ENCODE measurements around the gene DEPDC4.

GRCh38 chr12:100238801-100239200, 28.1 kb downstream of the DEPDC4 start:
- TF ChIP-seq, protein P1, sequence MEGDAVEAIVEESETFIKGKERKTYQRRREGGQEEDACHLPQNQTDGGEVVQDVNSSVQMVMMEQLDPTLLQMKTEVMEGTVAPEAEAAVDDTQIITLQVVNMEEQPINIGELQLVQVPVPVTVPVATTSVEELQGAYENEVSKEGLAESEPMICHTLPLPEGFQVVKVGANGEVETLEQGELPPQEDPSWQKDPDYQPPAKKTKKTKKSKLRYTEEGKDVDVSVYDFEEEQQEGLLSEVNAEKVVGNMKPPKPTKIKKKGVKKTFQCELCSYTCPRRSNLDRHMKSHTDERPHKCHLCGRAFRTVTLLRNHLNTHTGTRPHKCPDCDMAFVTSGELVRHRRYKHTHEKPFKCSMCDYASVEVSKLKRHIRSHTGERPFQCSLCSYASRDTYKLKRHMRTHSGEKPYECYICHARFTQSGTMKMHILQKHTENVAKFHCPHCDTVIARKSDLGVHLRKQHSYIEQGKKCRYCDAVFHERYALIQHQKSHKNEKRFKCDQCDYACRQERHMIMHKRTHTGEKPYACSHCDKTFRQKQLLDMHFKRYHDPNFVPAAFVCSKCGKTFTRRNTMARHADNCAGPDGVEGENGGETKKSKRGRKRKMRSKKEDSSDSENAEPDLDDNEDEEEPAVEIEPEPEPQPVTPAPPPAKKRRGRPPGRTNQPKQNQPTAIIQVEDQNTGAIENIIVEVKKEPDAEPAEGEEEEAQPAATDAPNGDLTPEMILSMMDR (IDR thresholded peaks at IDR 0.05) = no peak
- TF ChIP-seq POLR2AphosphoS5 (IDR thresholded peaks at IDR 0.05) (no peak), EP300 (IDR thresholded peaks at IDR 0.05) (no peak)
